ENCODE results near the gene FBXW4.

- TF ChIP-seq CTCF (conservative IDR thresholded peaks at IDR 0.05; ENCODE audit: low read length) (no peak), EZH2phosphoT487 (IDR thresholded peaks at IDR 0.05; ENCODE audit: borderline replicate concordance) (no peak)
Observed at GRCh38 chr10:101571271-101571925, 123.6 kb downstream of the FBXW4 start.

Data from Loucy (cell line).